Medulla oblongata (tissue), 1 donor: ENCODE data around the gene GTF3C1.

Experiments
- DNase-seq: peaks from one replicate; pipeline ENCODE4 v3.0.0-alpha.2; 2015; ENCODE audit errors: extremely low spot score

The GTF3C1 gene

GRCh38 chr16:27485126-27485525, 64.6 kb downstream of the GTF3C1 start:
- DNase-seq, result peak; percentile 15

DNA sequence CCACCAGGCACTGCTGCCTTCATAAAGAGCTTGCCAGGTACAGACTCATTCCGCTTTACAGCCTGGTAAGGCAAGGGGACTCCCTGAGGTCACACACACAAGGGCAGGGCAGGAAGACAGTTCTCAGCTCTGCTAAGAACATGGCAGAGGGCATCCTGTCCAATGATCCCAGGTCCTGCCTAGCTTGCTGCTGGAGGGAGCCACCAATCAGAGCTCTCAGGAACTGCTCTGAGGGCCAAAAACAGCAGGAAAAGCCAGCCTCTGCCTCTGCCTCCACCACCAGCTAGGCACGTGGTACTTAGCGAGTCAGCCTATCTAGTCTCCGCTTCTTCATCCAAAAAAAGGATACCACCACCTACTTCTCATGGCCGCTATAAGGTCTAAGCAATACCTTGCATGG, 66.1 kb downstream of the GTF3C1 start:
- no peak for DNase-seq

GRCh38 chr16:27483088-27483437, 66.7 kb downstream of the GTF3C1 start:
- no peak for DNase-seq

DNA sequence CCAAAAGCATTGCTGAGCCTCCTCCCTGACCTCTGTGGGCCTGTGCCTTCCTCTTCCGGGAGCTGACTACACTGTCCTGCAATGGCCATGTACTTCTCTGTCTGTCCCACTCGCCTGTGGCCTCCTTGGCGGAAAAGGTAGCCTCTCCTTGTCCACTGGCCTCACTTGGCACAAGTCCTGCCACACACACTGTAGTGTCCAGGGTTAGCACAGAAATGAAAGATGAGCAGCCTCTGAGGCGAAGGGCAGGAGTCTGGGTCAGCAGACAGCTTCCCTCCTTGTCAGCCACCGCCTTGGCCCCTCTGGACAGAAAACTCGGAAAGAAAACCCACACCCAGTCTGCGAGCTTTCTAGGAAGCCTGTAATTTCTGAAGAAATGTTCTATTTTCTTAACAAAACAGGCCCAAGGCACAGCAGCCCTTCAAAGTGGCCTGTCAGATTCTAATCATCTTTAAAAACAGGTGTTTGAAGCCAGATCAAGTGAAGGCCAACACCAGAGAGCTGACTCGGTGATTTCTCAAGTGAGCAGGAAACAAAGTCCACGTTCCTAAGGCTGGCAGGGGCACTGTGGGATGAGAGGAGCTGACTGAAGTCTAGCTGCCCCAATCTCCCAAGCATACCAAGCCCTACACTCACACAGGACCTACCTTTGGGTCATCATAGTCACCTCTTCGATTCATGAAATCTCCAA, 67.2 kb downstream of the GTF3C1 start:
- DNase-seq, result no peak

DNA sequence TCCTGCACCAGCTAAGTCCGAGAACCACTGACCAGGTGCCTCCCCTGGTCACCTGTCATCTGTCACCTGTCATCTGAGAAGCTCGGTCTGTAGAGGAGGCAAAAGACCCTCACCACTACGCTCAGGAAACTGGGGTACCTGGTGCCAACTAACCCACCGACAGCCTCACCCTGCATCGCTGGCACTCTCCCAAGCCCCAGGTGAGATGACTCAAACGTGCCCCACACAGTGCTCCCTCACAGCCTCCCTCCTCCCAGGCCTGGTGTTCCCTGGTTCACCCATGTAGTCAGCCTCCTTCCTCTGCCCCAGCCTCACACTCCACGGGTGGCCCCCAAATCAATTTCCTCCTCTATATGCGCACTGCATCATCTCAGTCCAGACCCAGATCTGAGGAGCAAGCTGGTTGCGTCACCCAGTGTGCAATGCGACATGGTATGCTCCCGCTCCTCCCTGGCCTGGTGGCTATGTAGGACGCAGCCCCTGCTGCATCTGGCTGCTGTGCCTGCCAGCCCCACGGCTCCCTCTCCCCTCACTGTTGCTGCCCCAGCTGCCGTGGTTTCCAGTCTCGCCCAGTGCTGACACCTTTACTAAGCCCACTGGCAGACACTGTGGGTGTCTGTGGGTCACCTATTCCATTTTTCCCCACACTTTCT, 68.3 kb downstream of the GTF3C1 start:
- DNase-seq, result no peak

DNA sequence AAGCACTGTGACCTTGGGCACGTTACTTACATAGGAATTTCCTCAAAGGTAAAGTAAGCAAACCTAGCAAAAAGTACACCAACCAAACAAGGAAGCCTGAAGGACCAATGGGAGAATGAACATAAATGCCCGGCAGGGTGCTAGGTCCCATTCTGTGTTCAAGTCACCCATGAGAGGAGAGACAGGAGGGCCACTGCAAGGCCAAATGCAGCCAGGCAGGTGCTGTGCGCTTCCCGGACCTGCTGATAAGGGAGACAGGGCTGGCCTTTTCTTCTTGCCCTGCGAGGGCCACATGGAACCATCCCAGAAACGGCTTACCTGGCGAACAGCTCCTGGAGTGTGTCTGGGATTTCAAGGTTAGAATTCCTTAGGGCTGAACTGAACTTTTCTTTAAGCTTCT, 69.0 kb downstream of the GTF3C1 start:
- no peak for DNase-seq

GRCh38 chr16:27476240-27476639, 73.5 kb downstream of the GTF3C1 start:
- no peak for DNase-seq

GRCh38 chr16:27475561-27475960, 74.2 kb downstream of the GTF3C1 start:
- DNase-seq, result no peak

GRCh38 chr16:27474921-27475320, 74.8 kb downstream of the GTF3C1 start:
- DNase-seq, result no peak

DNA sequence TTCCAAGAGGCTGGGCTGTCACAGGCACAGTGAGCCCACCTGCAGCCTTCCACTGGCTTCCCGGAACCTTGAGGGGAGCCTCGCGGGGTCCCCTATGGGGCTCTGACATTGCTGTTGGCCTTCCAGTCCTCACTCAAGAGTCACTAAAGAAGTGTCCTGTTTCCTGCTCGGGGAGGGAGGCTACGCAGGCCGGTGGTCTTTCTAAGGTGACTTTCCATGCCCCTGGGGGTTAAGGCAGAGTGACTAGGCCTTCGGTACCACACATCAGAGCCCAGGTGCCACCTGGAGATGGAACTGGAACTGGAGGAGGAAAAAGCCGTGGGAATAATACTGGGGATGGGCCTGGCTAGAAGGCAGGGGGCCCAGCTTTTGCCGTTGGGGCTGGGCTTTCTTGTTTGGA, 75.7 kb downstream of the GTF3C1 start:
- no peak for DNase-seq

DNA sequence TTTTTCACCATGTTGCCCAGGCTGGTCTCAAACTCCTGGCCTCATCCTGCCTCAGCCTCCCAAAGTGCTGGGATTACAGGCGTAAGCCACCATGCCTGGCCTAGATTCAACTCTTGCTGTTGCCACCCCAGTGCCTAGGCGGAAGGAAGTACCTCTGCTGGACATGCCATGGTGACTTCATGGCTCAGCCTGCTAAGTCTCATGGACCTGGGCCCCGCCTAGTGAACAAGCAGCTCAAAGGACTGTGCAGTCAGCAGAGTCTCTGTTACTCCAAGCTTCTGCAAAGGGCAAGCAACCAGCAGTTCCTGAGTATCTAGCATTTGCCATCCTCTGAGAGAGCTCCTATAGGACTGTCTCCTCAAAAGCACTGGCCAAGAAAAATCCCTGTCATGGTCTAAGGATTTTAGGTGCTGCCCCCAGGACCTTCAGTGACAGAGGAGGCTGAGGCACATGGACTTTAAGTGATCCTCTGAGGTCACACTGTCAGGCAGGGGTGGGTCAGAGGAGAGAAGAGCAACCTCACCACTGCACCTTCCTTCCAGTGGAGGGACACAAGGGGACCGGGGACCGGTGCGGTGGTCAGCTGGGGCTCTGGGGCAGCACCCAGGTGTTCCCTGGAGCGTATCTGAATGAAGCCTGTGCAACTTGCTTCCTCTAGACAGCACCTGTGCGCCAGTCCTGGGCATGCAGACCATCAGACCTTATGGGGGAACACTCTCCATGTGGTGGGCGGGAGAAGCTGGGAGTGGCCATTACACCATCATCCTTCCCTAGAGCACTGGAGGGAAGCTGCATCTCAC, 76.4 kb downstream of the GTF3C1 start:
- no peak for DNase-seq

DNA sequence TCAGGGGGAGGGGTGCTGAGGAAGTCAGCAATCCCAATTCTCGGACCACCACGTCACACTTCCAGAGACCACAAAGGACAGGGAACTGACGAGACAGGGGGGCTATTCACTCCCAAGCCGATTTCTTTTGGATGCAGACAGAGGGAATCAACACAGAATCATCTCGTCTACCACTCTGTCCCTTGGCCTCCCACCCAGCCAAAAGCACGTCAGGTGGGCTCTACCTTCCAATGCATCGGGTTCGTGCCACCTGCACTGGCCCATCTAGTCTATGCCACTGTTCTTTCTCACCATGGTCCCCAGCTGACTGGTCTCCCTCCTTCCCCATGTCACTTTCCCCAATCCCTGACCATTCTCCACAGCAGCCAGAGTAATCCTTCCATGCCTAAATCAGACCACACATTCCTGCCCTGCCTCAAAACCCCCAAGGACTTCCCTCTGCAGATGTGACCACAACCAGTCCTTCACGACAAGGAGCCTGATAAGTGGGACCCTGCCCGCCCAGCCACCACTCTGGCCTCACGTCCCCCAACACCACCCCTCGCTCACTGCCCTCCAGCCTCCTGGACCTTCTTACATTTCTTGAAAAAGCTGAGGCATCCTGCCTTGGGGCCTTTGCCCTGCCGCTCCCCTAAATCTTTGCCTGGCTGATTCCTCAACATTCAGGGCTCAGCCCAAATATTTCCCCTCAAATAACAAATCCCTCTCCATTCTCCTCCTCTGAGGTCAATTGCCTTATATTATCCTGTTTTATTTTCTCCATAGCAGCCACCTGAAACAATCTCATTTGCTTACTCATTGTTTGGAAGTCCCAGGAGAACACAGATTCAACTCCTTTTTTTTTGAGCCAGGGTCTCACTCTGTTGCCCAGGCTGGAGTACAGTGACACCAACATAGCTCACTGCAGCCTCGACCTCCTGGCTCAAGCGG, 77.4 kb downstream of the GTF3C1 start:
- no peak for DNase-seq

DNA sequence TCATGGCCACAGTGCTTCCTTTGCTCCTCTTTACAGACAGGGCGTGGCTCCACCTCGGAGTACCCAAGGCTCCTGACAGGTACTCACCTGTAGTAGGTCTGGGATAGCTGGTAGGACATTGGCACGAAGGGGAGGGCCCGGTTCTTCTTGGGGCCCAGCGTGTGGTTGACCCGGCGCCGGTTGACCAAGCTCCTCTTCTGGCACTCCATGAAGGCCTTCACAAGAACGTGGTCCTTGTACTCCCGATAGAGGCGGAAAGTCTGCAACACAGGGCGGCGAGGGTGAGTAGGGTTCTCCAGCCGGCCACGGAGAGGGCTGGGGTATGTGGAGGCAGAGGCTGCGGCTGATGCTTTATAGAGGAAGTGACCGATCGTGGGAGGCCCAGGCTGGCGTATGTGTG, 78.1 kb downstream of the GTF3C1 start:
- no peak for DNase-seq

- no peak for DNase-seq
Observed at GRCh38 chr16:27470567-27471431, 78.9 kb downstream of the GTF3C1 start.

- DNase-seq, result no peak
Observed at GRCh38 chr16:27468941-27469531, 80.7 kb downstream of the GTF3C1 start.

GRCh38 chr16:27465483-27465879, 84.2 kb downstream of the GTF3C1 start:
- no peak for DNase-seq

DNA sequence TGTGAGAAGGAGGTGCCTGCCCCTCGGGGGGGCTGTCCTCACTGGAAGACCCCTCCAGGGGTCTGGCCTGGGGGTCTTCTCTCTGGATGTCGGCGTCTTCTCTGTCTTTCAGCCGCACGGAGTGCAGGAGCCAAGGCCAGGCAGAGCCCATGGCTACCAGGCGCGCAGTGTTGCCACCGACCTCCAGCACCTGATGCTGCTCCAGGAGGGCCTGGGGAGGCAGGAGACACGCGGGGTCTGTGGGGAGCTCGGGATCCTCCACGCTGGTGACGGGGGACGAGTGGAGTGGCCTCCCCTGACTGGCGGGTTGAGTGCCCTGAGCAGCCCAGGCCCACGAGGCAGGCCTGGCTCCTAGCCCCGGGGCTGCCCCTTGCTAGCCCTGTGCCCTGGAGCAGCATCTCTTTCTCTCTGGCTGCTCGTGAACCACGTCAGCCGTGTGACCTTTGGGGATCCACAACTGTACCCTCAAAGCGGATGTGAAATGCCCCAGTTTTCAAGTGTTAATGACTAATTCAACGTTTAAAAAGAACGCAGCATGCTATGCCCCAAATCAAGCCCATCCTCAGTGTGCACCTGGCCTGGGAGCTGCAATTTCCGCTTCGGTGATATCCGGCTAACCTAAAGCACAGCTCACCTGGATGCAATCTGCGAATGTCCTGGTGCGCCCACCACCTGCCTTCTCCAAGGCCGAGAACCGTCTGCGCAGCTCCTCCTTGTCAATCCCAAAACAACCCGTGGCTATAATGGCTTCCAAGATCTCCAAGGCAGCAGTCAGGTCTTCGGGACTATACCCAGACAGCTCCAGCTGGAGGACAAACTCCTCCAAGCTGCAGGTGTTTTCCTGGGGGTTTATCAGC, 84.9 kb downstream of the GTF3C1 start:
- no peak for DNase-seq

DNA sequence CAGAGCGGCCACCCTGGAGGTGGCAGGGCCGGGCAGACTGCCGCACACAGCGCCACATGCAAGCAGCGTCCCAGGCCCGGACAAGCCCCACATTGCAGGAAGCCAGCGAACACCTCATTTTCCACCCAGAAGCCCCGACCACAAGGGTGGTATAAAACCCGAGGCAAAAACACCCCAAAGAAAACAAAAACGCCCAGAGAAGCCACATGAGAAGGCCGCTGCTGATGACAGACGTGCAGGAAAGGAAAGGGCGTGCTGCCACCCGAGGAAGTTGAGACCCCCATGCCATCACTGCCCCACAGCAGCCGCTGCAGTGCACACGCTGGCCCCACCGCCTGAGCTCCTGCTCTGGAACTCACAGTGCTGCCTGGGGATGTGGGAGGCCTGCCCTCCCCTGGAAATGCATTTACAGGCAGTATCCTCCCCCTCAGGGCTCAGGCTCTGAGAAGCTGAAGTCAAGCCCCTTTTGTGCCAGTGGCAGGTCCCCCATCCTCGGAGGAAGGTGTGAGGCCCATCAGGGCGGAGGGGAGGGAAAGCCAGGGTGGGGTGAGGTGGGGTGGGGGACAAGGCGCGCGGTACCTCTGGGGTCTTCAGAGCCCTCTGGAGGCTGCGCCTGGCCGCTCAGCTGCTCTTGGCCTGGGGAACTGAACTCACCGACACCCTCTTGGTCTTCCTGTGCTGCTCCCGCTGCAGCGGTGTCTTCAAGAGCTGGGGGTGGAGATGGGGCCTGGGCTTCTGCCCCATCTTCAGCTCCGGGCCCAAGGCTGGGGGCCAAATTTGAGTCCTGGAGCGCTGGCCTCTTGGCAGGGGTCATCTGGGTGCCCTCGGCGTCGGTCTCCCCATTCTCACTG, 85.7 kb downstream of the GTF3C1 start:
- no peak for DNase-seq
